Measurements from ENCODE around the gene FGD5. TPM values are rescaled to one million over a fixed set of nuclear protein-coding genes. Genes with fewer than 3 reads are reported as not detected.
"Not testable (repeated sequence)": the region's sequence is repeated elsewhere in the genome, so short reads cannot be mapped to it uniquely, and the experiment has no call there.

Gene FGD5
- total and polyA plus RNA-seq, 2 donors (not counting 1 experiment from before 2014, with no cell fraction given): not detected

GRCh38 chr3:14808502-14809266 lies 10.1 kb upstream of the FGD5 start:
- H3K4me3 ChIP-seq (ENCODE audit: control extremely low read depth in 1 of 5, extremely low read depth in 1 of 5, insufficient read depth in 1 of 5, low read depth in 2 of 5, low read length in 4 of 5): no peak overlapping the region
- H3K27ac ChIP-seq (ENCODE audit: low read length in 2 of 2): no peak overlapping the region
- 84% methylated on average over 4 of the region's 5 CpGs for WGBS (ENCODE audit: insufficient coverage)
- H3K27me3 Mint-ChIP-seq: peaks cover 67% of the 10 kb centered on the region
- no peaks in the 10 kb centered on the region for H3K36me3 ChIP-seq (replicated peaks in 1 of 2; ENCODE audit: control extremely low read depth in 1 of 2, control insufficient read depth in 1 of 2, extremely low read depth in 1 of 2, insufficient read depth in 2 of 2, low read length in 1 of 2)
- no peaks in the 10 kb centered on the region for H3K9me3 Mint-ChIP-seq (ENCODE audit: insufficient read depth)
- ATAC-seq (ENCODE audit: low read depth) (no peak), DNase-seq (no peak)
- H3K4me1 Mint-ChIP-seq: peaks cover 8% of the 10 kb centered on the region
- H3K9ac ChIP-seq (ENCODE audit: low read length): no peak overlapping the region
- H3K27ac Mint-ChIP-seq: no peak overlapping the region
- H3K79me2 ChIP-seq (ENCODE audit: control insufficient read depth, insufficient read depth, low read length): no peaks in the 10 kb centered on the region
- peaks cover 0 to 40% (median 12%) of the 10 kb centered on the region in 4 experiments for H3K27me3 ChIP-seq (replicated peaks in 1 of 4; ENCODE audit: control extremely low read depth in 1 of 4, control insufficient read depth in 3 of 4, insufficient read depth in 4 of 4, low read length in 3 of 4)
- intact Hi-C loops (cut with micrococcal nuclease): no loop called here
- H3K9me3 ChIP-seq (ENCODE audit: control extremely low read depth in 1 of 3, control insufficient read depth in 2 of 3, insufficient read depth in 1 of 3, low read length in 2 of 3): peaks cover 0 to 3% (median 0%) of the 10 kb centered on the region in 3 donors
- H3K4me3 Mint-ChIP-seq: no peak overlapping the region
- no peak overlapping the region for H3K4me2 ChIP-seq (replicated peaks; ENCODE audit: low read depth, low read length, poor library complexity, severe bottlenecking)
- ChIA-PET CTCF (no interaction called here), POLR2A (no interaction called here)
- H3K4me1 ChIP-seq (ENCODE audit: control insufficient read depth in 2 of 2, insufficient read depth in 2 of 2, low read length in 2 of 2): no peaks in the 10 kb centered on the region
- H4K20me1 ChIP-seq (ENCODE audit: control insufficient read depth, insufficient read depth, low read length, poor library complexity, severe bottlenecking): no peaks in the 10 kb centered on the region
- no peak overlapping the region for H2AFZ ChIP-seq (ENCODE audit: insufficient read depth, low read depth, low read length, poor library complexity, severe bottlenecking)
- TF ChIP-seq, protein P1, sequence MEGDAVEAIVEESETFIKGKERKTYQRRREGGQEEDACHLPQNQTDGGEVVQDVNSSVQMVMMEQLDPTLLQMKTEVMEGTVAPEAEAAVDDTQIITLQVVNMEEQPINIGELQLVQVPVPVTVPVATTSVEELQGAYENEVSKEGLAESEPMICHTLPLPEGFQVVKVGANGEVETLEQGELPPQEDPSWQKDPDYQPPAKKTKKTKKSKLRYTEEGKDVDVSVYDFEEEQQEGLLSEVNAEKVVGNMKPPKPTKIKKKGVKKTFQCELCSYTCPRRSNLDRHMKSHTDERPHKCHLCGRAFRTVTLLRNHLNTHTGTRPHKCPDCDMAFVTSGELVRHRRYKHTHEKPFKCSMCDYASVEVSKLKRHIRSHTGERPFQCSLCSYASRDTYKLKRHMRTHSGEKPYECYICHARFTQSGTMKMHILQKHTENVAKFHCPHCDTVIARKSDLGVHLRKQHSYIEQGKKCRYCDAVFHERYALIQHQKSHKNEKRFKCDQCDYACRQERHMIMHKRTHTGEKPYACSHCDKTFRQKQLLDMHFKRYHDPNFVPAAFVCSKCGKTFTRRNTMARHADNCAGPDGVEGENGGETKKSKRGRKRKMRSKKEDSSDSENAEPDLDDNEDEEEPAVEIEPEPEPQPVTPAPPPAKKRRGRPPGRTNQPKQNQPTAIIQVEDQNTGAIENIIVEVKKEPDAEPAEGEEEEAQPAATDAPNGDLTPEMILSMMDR (IDR thresholded peaks at IDR 0.05): no peak
- no peak for TF ChIP-seq EZH2 (IDR thresholded peaks at IDR 0.05; ENCODE audit: borderline replicate concordance, insufficient read depth, low read depth, low read length, poor library complexity, severe bottlenecking)

GRCh38 chr3:14809611-14810010 lies 9.2 kb upstream of the FGD5 start:
- peaks cover 69% of the 10 kb centered on the region for H3K27me3 Mint-ChIP-seq
- H3K79me2 ChIP-seq (ENCODE audit: control insufficient read depth, insufficient read depth, low read length); H3K4me3 ChIP-seq (ENCODE audit: control extremely low read depth in 1 of 5, extremely low read depth in 1 of 5, insufficient read depth in 1 of 5, low read depth in 2 of 5, low read length in 4 of 5); H3K4me3 Mint-ChIP-seq; H3K36me3 ChIP-seq (replicated peaks in 1 of 2; ENCODE audit: control extremely low read depth in 1 of 2, control insufficient read depth in 1 of 2, extremely low read depth in 1 of 2, insufficient read depth in 2 of 2, low read length in 1 of 2); H3K27ac ChIP-seq (ENCODE audit: low read length in 2 of 2); H3K27ac Mint-ChIP-seq; H3K4me2 ChIP-seq (replicated peaks; ENCODE audit: low read depth, low read length, poor library complexity, severe bottlenecking); CTCF ChIA-PET; ATAC-seq (ENCODE audit: low read depth); H3K9me3 ChIP-seq (ENCODE audit: control extremely low read depth in 1 of 3, control insufficient read depth in 2 of 3, insufficient read depth in 1 of 3, low read length in 2 of 3); H3K4me1 Mint-ChIP-seq; H4K20me1 ChIP-seq (ENCODE audit: control insufficient read depth, insufficient read depth, low read length, poor library complexity, severe bottlenecking); POLR2A ChIA-PET; H2AFZ ChIP-seq (ENCODE audit: insufficient read depth, low read depth, low read length, poor library complexity, severe bottlenecking); DNase-seq; H3K4me1 ChIP-seq (ENCODE audit: control insufficient read depth in 2 of 2, insufficient read depth in 2 of 2, low read length in 2 of 2); H3K9me3 Mint-ChIP-seq (ENCODE audit: insufficient read depth); H3K9ac ChIP-seq (ENCODE audit: low read length); intact Hi-C loops (cut with micrococcal nuclease): not testable (repeated sequence)
- peaks cover 0 to 40% (median 14%) of the 10 kb centered on the region in 4 experiments for H3K27me3 ChIP-seq (replicated peaks in 1 of 4; ENCODE audit: control extremely low read depth in 1 of 4, control insufficient read depth in 3 of 4, insufficient read depth in 4 of 4, low read length in 3 of 4)
- 94% methylated on average over 3 of the region's 9 CpGs for WGBS (ENCODE audit: insufficient coverage)
